Measurements from ENCODE around the gene WWOX.

Gene WWOX

DNA sequence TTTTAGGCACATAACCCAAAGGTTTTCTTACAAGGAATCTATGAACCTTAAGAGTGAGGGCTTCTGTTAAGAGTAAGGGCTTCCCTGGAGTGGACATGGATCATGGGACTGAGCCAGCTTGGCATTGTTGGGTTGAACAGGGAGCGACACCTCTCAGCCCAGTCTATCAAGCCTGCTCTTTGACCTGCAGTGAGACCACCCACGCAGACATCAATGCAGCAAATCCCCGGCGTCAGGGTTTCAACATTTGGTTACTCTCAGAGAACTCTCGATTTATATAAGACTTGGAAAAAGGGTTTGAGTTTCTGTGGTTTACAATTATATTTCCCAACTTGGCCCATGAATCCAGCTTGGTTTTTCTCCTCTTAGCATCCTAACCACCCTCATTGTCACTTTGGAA, 299.9 kb downstream of the WWOX start:
- POLR2A ChIA-PET, result no interaction called here
- no peak for DNase-seq (ENCODE audit: extremely low spot score)
- CTCF ChIA-PET, result no interaction called here
- TF ChIP-seq, protein P1, sequence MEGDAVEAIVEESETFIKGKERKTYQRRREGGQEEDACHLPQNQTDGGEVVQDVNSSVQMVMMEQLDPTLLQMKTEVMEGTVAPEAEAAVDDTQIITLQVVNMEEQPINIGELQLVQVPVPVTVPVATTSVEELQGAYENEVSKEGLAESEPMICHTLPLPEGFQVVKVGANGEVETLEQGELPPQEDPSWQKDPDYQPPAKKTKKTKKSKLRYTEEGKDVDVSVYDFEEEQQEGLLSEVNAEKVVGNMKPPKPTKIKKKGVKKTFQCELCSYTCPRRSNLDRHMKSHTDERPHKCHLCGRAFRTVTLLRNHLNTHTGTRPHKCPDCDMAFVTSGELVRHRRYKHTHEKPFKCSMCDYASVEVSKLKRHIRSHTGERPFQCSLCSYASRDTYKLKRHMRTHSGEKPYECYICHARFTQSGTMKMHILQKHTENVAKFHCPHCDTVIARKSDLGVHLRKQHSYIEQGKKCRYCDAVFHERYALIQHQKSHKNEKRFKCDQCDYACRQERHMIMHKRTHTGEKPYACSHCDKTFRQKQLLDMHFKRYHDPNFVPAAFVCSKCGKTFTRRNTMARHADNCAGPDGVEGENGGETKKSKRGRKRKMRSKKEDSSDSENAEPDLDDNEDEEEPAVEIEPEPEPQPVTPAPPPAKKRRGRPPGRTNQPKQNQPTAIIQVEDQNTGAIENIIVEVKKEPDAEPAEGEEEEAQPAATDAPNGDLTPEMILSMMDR (IDR thresholded peaks at IDR 0.05; ENCODE audit: control extremely low read depth, extremely low read depth, low read depth, missing control alignments), result no peak

DNA sequence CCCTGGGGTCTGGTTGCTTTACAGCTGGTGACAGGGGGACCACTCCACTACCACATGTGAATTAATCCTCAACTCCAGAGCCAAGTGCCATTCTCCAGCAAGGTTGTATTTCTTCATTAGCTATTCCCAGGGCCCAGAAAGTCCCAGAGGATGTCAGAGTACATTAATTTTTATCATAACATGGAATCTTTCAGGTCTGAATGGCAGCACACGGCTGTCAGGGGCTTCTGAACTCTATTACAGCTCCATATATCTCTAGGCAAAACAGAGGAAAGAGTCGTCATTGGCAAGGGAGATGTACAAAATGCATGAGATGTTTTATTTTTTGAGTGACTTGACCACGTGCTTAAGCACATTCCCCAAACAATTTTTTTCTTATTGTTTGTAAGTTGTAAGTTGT, 303.4 kb downstream of the WWOX start:
- TF ChIP-seq, protein P1 (IDR thresholded peaks at IDR 0.05; ENCODE audit: control extremely low read depth, extremely low read depth, low read depth, missing control alignments), result no peak
- DNase-seq (ENCODE audit: extremely low spot score), result no peak
- CTCF ChIA-PET, result no interaction called here
- POLR2A ChIA-PET, result no interaction called here

DNA sequence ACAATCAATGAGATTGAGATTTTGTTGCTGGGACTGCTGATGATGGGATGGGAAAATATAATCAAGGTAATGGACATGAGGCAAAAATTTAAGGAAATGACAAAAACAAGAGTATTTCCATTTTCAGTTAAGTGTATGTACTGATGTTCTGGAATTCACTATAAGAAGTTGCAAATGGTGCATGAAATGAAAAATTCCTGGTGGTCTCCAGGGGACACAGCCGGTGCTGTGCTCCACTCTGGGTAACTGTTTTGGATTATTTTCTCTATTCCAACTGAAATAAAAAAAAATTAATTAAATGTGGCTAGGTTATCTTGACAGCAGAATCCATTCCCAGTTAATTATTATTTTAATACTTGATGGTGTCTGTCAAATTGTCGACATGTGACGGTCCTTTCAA, 305.6 kb downstream of the WWOX start:
- CTCF ChIA-PET, result no interaction called here
- TF ChIP-seq, protein P1 (IDR thresholded peaks at IDR 0.05; ENCODE audit: control extremely low read depth, extremely low read depth, low read depth, missing control alignments), result no peak
- POLR2A ChIA-PET, result no interaction called here
- DNase-seq (ENCODE audit: extremely low spot score), result no peak

DNA sequence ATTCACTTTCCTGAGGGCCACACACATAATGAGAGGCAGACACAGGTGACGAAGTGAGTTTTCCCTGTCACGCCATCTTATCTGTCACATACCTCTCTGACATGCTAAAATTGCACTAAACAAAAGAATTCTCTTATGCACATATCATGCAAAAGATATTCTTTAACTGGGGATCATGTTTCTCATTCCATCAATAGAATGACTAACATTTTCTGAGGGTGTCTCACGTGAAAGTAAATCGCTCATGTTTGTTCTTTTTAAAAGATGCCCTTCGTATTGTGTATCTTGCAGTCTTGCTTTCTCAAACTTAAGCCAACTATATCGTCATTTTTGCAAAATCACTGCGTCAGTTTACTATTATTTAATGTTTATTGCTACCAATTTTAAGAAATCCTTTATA, 306.4 kb downstream of the WWOX start:
- TF ChIP-seq, protein P1 (IDR thresholded peaks at IDR 0.05; ENCODE audit: control extremely low read depth, extremely low read depth, low read depth, missing control alignments), result no peak
- DNase-seq (ENCODE audit: extremely low spot score), result no peak
- ChIA-PET CTCF (no interaction called here), POLR2A (no interaction called here)

DNA sequence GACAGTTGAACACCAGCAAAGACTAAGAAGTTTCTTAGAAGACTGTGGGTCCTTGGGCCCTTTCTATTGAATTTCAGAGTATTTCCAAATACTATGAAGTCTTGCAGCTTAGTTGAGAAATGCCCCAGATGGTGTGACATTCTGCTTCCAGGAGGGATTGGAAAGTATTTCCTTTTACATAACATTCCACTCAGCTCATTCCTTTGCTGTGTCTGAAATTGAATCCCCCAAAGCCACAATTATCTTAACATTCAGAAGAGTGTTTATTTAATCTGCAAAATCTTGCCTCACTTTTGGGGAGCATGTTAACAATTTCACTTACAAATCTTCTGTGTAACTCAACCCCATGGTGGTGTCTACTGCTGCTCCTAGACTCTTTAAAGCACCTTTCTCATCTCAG, 307.7 kb downstream of the WWOX start:
- TF ChIP-seq, protein P1 (IDR thresholded peaks at IDR 0.05; ENCODE audit: control extremely low read depth, extremely low read depth, low read depth, missing control alignments), result no peak
- no peak for DNase-seq (ENCODE audit: extremely low spot score)
- ChIA-PET POLR2A (no interaction called here), CTCF (interaction anchor here (1.5 kb wide), 1 partner anchor 10 kb away, joined by 4 read pairs; no protein-coding TSS in a partner anchor)

DNA sequence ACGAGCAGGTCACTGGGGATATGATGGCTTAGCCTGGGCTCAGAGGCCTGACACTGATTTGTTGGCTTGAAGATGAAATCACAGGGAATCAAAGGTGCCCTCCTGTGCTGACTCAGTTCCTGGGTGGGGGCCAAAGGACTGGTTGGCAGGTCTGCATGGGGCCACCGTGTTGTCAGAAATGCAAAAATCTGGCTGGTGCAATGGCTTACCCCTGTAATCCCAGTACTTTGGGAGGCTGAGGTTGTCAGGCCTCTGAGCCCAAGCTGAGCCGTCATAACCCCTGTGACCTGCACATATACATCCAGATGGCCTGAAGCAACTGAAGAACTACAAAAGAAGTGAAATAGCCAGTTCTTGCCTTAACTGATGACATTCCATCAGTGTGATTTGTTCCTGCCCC, 314.2 kb downstream of the WWOX start:
- POLR2A ChIA-PET, result no interaction called here
- TF ChIP-seq, protein P1 (IDR thresholded peaks at IDR 0.05; ENCODE audit: control extremely low read depth, extremely low read depth, low read depth, missing control alignments), result no peak
- DNase-seq (ENCODE audit: extremely low spot score), result no peak
- CTCF ChIA-PET, result no interaction called here

DNA sequence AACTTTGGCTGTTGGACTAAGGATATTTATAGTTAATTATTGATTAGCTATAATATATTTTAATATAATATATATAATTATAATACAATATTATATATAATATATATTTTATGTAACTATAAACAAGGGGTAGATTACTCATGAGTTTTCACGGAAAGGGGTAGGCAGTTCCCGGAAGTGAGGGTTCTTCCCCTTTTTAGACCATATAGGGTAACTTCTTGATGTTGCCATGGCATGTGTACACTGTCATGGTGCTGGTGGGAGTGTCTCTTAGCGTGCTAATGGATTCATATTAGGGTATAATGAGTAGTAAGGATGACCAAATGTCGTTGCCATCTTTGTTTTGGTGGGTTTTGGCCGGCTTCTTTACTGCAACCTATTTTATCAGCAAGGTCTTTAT, 315.6 kb downstream of the WWOX start:
- no peak for DNase-seq (ENCODE audit: extremely low spot score)
- ChIA-PET POLR2A (no interaction called here), CTCF (no interaction called here)
- TF ChIP-seq, protein P1 (IDR thresholded peaks at IDR 0.05; ENCODE audit: control extremely low read depth, extremely low read depth, low read depth, missing control alignments), result no peak
